SK-N-SH (cell line): Measurements from ENCODE around the gene RAB17.

Experiments used
- EP300 ChIP-seq, 2 experiments: IDR thresholded peaks; 2 replicates each; pipeline versions ENCODE4 v1.4.0 to v1.6.1; 2012; ENCODE audit warnings: borderline replicate concordance in 1 of 2, low read depth in 1 of 2, low read length in 1 of 2
- GABPA ChIP-seq: IDR thresholded peaks from 2 replicates; pipeline ENCODE4 v1.4.0; 2012; ENCODE audit warnings: low read depth, mild to moderate bottlenecking
- MXI1 ChIP-seq: IDR thresholded peaks from 2 replicates; pipeline ENCODE4 v1.6.1; 2012; ENCODE audit warnings: mild to moderate bottlenecking, low read depth, low read length, improper control_type of control experiment
- RAD21 ChIP-seq: IDR thresholded peaks from 2 replicates; pipeline ENCODE4 v1.6.1; 2012; ENCODE audit warnings: mild to moderate bottlenecking, low read length
- RCOR1 ChIP-seq: fragments of 150-350 bp; IDR thresholded peaks from 2 replicates; pipeline ENCODE4 v1.6.1; 2017; ENCODE audit warnings: antibody characterized with exemption, low read length
- TF ChIP-seq, protein P1 (sequence below): fragments of 200-600 bp; sonication (generic); IDR thresholded peaks from 2 replicates; pipeline ENCODE4 v1.6.1; 2017; ENCODE audit warnings: antibody characterized with exemption, mild to moderate bottlenecking, moderate library complexity
- TF ChIP-seq, protein P2 (sequence below): IDR thresholded peaks from 2 replicates; pipeline ENCODE4; 2012
- TF ChIP-seq, protein P3 (sequence below): IDR thresholded peaks from 2 replicates; pipeline ENCODE4 v1.6.1; 2012; ENCODE audit warnings: mild to moderate bottlenecking, low read depth, low read length, moderate library complexity

DNA sequence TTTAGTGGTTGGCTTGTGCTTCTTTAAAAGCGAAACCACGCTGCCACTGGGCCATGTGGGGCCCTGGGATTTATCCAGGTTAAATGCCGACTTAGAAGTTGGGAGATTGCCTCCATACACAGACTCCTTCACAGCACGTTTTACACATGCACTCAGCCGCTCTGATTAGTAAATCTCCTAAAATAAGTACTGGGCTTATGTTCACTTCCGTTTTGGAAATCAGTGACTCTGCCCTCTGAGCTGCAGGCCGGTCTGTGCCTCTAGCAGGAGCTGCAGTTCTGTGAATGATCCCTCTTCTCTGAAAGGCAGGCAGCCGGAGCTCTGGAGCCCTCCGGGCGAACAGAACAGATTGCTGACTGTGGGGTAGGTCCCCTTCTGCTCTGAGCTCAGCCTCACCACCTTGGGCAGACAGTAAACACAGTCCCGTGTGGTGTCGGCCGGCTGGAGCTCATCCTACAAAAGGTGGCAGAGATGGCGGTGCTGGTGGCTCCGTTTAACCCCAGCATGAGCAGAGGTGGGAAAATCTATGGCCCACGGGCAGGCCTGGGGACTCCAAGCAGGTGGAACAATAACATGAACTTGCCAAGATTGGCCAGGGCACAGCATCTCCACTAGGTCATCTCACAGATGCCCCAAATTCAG is 9.8 kb upstream of the RAB17 start:
- TF ChIP-seq RAD21: no peak
- TF ChIP-seq, protein P1, sequence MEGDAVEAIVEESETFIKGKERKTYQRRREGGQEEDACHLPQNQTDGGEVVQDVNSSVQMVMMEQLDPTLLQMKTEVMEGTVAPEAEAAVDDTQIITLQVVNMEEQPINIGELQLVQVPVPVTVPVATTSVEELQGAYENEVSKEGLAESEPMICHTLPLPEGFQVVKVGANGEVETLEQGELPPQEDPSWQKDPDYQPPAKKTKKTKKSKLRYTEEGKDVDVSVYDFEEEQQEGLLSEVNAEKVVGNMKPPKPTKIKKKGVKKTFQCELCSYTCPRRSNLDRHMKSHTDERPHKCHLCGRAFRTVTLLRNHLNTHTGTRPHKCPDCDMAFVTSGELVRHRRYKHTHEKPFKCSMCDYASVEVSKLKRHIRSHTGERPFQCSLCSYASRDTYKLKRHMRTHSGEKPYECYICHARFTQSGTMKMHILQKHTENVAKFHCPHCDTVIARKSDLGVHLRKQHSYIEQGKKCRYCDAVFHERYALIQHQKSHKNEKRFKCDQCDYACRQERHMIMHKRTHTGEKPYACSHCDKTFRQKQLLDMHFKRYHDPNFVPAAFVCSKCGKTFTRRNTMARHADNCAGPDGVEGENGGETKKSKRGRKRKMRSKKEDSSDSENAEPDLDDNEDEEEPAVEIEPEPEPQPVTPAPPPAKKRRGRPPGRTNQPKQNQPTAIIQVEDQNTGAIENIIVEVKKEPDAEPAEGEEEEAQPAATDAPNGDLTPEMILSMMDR: no peak
- no peak for TF ChIP-seq RCOR1
- no peak for TF ChIP-seq MXI1
- no peak for TF ChIP-seq EP300 (IDR thresholded peaks at IDR 0.05; ENCODE audit: borderline replicate concordance in 1 of 2, low read depth in 1 of 2, low read length in 1 of 2)
- TF ChIP-seq GABPA: no peak
- TF ChIP-seq, protein P2, sequence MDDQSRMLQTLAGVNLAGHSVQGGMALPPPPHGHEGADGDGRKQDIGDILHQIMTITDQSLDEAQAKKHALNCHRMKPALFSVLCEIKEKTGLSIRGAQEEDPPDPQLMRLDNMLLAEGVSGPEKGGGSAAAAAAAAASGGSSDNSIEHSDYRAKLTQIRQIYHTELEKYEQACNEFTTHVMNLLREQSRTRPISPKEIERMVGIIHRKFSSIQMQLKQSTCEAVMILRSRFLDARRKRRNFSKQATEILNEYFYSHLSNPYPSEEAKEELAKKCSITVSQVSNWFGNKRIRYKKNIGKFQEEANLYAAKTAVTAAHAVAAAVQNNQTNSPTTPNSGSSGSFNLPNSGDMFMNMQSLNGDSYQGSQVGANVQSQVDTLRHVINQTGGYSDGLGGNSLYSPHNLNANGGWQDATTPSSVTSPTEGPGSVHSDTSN: no peak
- TF ChIP-seq, protein P3, sequence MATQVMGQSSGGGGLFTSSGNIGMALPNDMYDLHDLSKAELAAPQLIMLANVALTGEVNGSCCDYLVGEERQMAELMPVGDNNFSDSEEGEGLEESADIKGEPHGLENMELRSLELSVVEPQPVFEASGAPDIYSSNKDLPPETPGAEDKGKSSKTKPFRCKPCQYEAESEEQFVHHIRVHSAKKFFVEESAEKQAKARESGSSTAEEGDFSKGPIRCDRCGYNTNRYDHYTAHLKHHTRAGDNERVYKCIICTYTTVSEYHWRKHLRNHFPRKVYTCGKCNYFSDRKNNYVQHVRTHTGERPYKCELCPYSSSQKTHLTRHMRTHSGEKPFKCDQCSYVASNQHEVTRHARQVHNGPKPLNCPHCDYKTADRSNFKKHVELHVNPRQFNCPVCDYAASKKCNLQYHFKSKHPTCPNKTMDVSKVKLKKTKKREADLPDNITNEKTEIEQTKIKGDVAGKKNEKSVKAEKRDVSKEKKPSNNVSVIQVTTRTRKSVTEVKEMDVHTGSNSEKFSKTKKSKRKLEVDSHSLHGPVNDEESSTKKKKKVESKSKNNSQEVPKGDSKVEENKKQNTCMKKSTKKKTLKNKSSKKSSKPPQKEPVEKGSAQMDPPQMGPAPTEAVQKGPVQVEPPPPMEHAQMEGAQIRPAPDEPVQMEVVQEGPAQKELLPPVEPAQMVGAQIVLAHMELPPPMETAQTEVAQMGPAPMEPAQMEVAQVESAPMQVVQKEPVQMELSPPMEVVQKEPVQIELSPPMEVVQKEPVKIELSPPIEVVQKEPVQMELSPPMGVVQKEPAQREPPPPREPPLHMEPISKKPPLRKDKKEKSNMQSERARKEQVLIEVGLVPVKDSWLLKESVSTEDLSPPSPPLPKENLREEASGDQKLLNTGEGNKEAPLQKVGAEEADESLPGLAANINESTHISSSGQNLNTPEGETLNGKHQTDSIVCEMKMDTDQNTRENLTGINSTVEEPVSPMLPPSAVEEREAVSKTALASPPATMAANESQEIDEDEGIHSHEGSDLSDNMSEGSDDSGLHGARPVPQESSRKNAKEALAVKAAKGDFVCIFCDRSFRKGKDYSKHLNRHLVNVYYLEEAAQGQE: no peak
